SK-N-SH (cell line): Measurements from ENCODE around the gene NUP35. TPM values are rescaled to one million over a fixed set of nuclear protein-coding genes. Genes with fewer than 3 reads are reported as not detected.
A peak's percentile ranks its signal among the peaks of the same experiment; 100 is the strongest.

Experiments used
- CTCF ChIA-PET: fragments of 300-600, 350-600 bp; formaldehyde crosslinking; extraction: SDS; loops from one replicate; lab custom pipeline; 2021; lab: Yijun Ruan, JAX
- POLR2A ChIA-PET: fragments of 350-600 bp; sonication (Branson Sonifier 250); formaldehyde crosslinking; extraction: SDS; loops from one replicate; lab custom pipeline; 2020; ENCODE audit warnings: antibody characterized with exemption, inconsistent platforms; lab: Yijun Ruan, JAX
- DNase-seq: peaks from one replicate; pipeline ENCODE4 v3.0.0; 2012
- H2AFZ ChIP-seq: fragments of 200-600 bp; sonication (generic); 2 replicates; pipeline ENCODE4 v1.8.1; 2016; ENCODE audit warnings: antibody characterized with exemption, mild to moderate bottlenecking, low read depth
- H3F3A ChIP-seq: fragments of 200-600 bp; sonication (generic); replicated peaks from 2 replicates; pipeline ENCODE3; 2016; ENCODE audit warnings: antibody characterized with exemption, mild to moderate bottlenecking; ENCODE audit not compliant: insufficient read depth
- H3K27ac ChIP-seq, 2 experiments: fragments of 200-500 bp in 1 of 2; fragments of 200-600 bp in 1 of 2; sonication (Bioruptor generic) in 1 of 2; sonication (generic), shearing (Covaris generic) in 1 of 2; 2 replicates each; pipeline versions ENCODE4 v1.5.1 to v1.6.1; 2014 to 2016; ENCODE audit warnings: low read depth in 2 of 2, inconsistent platforms in 1 of 2, low read length in 1 of 2, mild to moderate bottlenecking in 1 of 2, mixed read lengths in 1 of 2
- H3K27me3 ChIP-seq: fragments of 200-600 bp; sonication (generic), shearing (Covaris generic); 2 replicates; pipeline ENCODE4 v1.6.1; 2016; ENCODE audit warnings: mixed run types; ENCODE audit not compliant: insufficient read depth
- H3K36me3 ChIP-seq, 2 experiments: fragments of 200-500 bp in 1 of 2; fragments of 200-600 bp in 1 of 2; sonication (Bioruptor generic) in 1 of 2; sonication (generic) in 1 of 2; replicated peaks in 1 of 2; 2 replicates each; pipeline versions ENCODE3 to v1.5.1; 2014 to 2016; ENCODE audit warnings: low read length in 1 of 2, mild to moderate bottlenecking in 1 of 2; ENCODE audit not compliant: insufficient read depth in 2 of 2, control insufficient read depth in 1 of 2
- H3K4me1 ChIP-seq, 2 experiments: fragments of 200-500 bp in 1 of 2; fragments of 200-600 bp in 1 of 2; sonication (Bioruptor generic) in 1 of 2; sonication (generic), shearing (Covaris generic) in 1 of 2; 2 replicates each; pipeline versions ENCODE4 v1.5.1 to v1.6.1; 2014 to 2016; ENCODE audit warnings: low read depth in 1 of 2, low read length in 1 of 2, mixed run types in 1 of 2; ENCODE audit not compliant: insufficient read depth in 2 of 2, control insufficient read depth in 1 of 2
- H3K4me2 ChIP-seq: fragments of 200-600 bp; sonication (generic), shearing (Covaris generic); 2 replicates; pipeline ENCODE4 v1.6.1; 2017; ENCODE audit warnings: mixed run types
- H3K4me3 ChIP-seq, 2 experiments: fragments of 200-500 bp in 1 of 2; fragments of 200-600 bp in 1 of 2; sonication (Bioruptor generic) in 1 of 2; sonication (generic), shearing (Covaris generic) in 1 of 2; 2 replicates each; pipeline versions ENCODE4 v1.5.1 to v1.8.1; 2014 to 2016; ENCODE audit warnings: low read depth in 2 of 2, inconsistent platforms in 1 of 2, low read length in 1 of 2, mild to moderate bottlenecking in 1 of 2, mixed read lengths in 1 of 2, moderate library complexity in 1 of 2
- H3K79me2 ChIP-seq: fragments of 200-600 bp; sonication (generic); 2 replicates; pipeline ENCODE4 v1.8.1; 2017; ENCODE audit warnings: mild to moderate bottlenecking; ENCODE audit not compliant: insufficient read depth
- H3K9ac ChIP-seq: fragments of 200-600 bp; sonication (generic); 2 replicates; pipeline ENCODE4 v1.6.1; 2017; ENCODE audit warnings: mixed run types
- H3K9me2 ChIP-seq: fragments of 200-600 bp; sonication (generic); 2 replicates; pipeline ENCODE4 v1.6.1; 2017; ENCODE audit warnings: mixed run types
- H3K9me3 ChIP-seq: fragments of 200-600 bp; sonication (generic); 2 replicates; pipeline ENCODE4 v1.6.1; 2017; ENCODE audit warnings: mixed run types, mild to moderate bottlenecking, moderate library complexity
- H4K20me1 ChIP-seq: fragments of 200-600 bp; sonication (generic); 2 replicates; pipeline ENCODE4 v1.6.1; 2017; ENCODE audit warnings: mild to moderate bottlenecking, mixed run types; ENCODE audit not compliant: insufficient read depth
- CHD2 ChIP-seq: fragments of 150-350 bp; IDR thresholded peaks from 2 replicates; pipeline ENCODE4 v1.6.1; 2018; ENCODE audit warnings: low read length; ENCODE audit not compliant: partially characterized antibody
- CTCF ChIP-seq: fragments of 200-600 bp; sonication (generic); IDR thresholded peaks from 2 replicates; pipeline ENCODE4 v1.6.1; 2017; ENCODE audit warnings: antibody characterized with exemption, mild to moderate bottlenecking, moderate library complexity
- ELF1 ChIP-seq: IDR thresholded peaks from 2 replicates; pipeline ENCODE4 v1.4.0; 2012
- EP300 ChIP-seq, 2 experiments: IDR thresholded peaks; 2 replicates each; pipeline versions ENCODE4 v1.4.0 to v1.6.1; 2012; ENCODE audit warnings: borderline replicate concordance in 1 of 2, low read depth in 1 of 2, low read length in 1 of 2
- EZH2phosphoT487 ChIP-seq: fragments of 200-600 bp; sonication (generic); IDR thresholded peaks from 2 replicates; pipeline ENCODE4 v1.6.1; 2017; ENCODE audit warnings: low read depth, mixed run types, mild to moderate bottlenecking, antibody characterized with exemption, moderate library complexity, borderline replicate concordance
- FOXJ3 ChIP-seq: sonication (generic); formaldehyde crosslinking; IDR thresholded peaks from 2 replicates; pipeline ENCODE4 v1.5.1; 2020; ENCODE audit warnings: mild to moderate bottlenecking, missing genetic modification reagents
- FOXM1 ChIP-seq: IDR thresholded peaks from 2 replicates; pipeline ENCODE4 v1.4.0; 2012; ENCODE audit warnings: low read depth, mild to moderate bottlenecking
- GATA2 ChIP-seq: sonication (generic); formaldehyde crosslinking; IDR thresholded peaks from 2 replicates; pipeline ENCODE4 v1.5.0; 2020; ENCODE audit warnings: mild to moderate bottlenecking, missing genetic modification reagents
- IRF3 ChIP-seq: fragments of 150-350 bp; IDR thresholded peaks from 2 replicates; pipeline ENCODE4 v1.6.1; 2016; ENCODE audit warnings: mild to moderate bottlenecking, low read depth, low read length
- MAX ChIP-seq: IDR thresholded peaks from 2 replicates; pipeline ENCODE4 v1.4.0; 2012; ENCODE audit warnings: low read depth
- MEF2A ChIP-seq: IDR thresholded peaks from 2 replicates; pipeline ENCODE4 v1.4.0; 2012; ENCODE audit warnings: low read depth, borderline replicate concordance
- NFIC ChIP-seq: IDR thresholded peaks from 2 replicates; pipeline ENCODE4 v1.4.0; 2012; ENCODE audit warnings: borderline replicate concordance
- NRF1 ChIP-seq: IDR thresholded peaks from 2 replicates; pipeline ENCODE4 v1.6.1; 2012; ENCODE audit warnings: low read depth, mild to moderate bottlenecking, low read length
- PBX3 ChIP-seq: IDR thresholded peaks from 2 replicates; pipeline ENCODE4; 2012
- RAD21 ChIP-seq: IDR thresholded peaks from 2 replicates; pipeline ENCODE4 v1.6.1; 2012; ENCODE audit warnings: mild to moderate bottlenecking, low read length
- RCOR1 ChIP-seq: fragments of 150-350 bp; IDR thresholded peaks from 2 replicates; pipeline ENCODE4 v1.6.1; 2017; ENCODE audit warnings: antibody characterized with exemption, low read length
- SIN3A ChIP-seq: IDR thresholded peaks from 2 replicates; pipeline ENCODE4 v1.6.1; 2012; ENCODE audit warnings: low read depth, mild to moderate bottlenecking, low read length, moderate library complexity, borderline replicate concordance
- SMC3 ChIP-seq: IDR thresholded peaks from 2 replicates; pipeline ENCODE4 v1.6.1; 2012; ENCODE audit warnings: low read depth, low read length, improper control_type of control experiment
- TAF1 ChIP-seq: IDR thresholded peaks from 2 replicates; pipeline ENCODE4 v1.6.1; 2012; ENCODE audit warnings: low read depth, mild to moderate bottlenecking, low read length, moderate library complexity, borderline replicate concordance
- TCF12 ChIP-seq: IDR thresholded peaks from 2 replicates; pipeline ENCODE4 v1.4.0; 2012
- TEAD4 ChIP-seq: IDR thresholded peaks from 2 replicates; pipeline ENCODE4 v1.4.0; 2012; ENCODE audit warnings: mild to moderate bottlenecking, borderline replicate concordance; ENCODE audit not compliant: insufficient read depth
- USF1 ChIP-seq: IDR thresholded peaks from 2 replicates; pipeline ENCODE4 v1.4.0; 2012; ENCODE audit warnings: low read depth, borderline replicate concordance
- YY1 ChIP-seq: IDR thresholded peaks from 2 replicates; pipeline ENCODE4 v1.4.0; 2012; ENCODE audit warnings: low read depth, mild to moderate bottlenecking
- WGBS: methylation state at CpG from one replicate; pipeline ENCODE4 v1.1.6; 2017; ENCODE audit warnings: low lambda C conversion rate; 5-methylcytosine and 5-hydroxymethylcytosine counted together
- polyA plus RNA-seq, 3 experiments: library from polyadenylated mRNA; depleted of rRNA; stranded (reverse); fragments of >200 nt; gene quantifications; 2 replicates each; pipeline ENCODE4 v1.2.3, GENCODE V29; 2012

The NUP35 gene
- polyA plus RNA-seq, 1 of the 3 experiments (the other 2 are of a cell fraction) = 9.1 TPM

- TF ChIP-seq MAX (peak; percentile 92), CHD2 (peak; percentile 65), SMC3 (no peak), USF1 (peak; percentile 38; the same call in 1 of the 2 replicates), YY1 (peak; percentile 99), ELF1 (peak; percentile 63; the same call in 1 of the 2 replicates), NFIC (no peak), FOXM1 (peak; percentile 54; the same call in 1 of the 2 replicates), PBX3 (no peak), TAF1 (peak; percentile 88), RAD21 (no peak), FOXJ3 (no peak)
Measured at GRCh38 chr2:183124222-183124956, at the start of gene NUP35 (continued).

GRCh38 chr2:183078163-183078463, 46.1 kb upstream of the NUP35 start:
- H3F3A ChIP-seq = peaks cover 4% of the 10 kb centered on the region
- H3K4me3 ChIP-seq = peak overlapping the region; percentile 69 to 82
- H3K9me3 ChIP-seq = no peaks in the 10 kb centered on the region
- no peaks in the 10 kb centered on the region for H3K9me2 ChIP-seq
- no peaks in the 10 kb centered on the region for H3K27me3 ChIP-seq
- peak overlapping the region; percentile 81 for H3K4me2 ChIP-seq
- ChIA-PET POLR2A (interaction anchor here (1.5 kb wide), 1 partner anchor 46 kb away, joined by 13 read pairs; the partner anchor contains the start of gene NUP35), CTCF (no interaction called here)
- peaks cover 0 to 2% of the 10 kb centered on the region in 2 experiments; a peak in 2 of 4 replicates for H3K4me1 ChIP-seq
- 9% methylated on average over 8 of the region's 8 CpGs for WGBS
- peak overlapping the region; percentile 72; the same call in 1 of the 2 replicates for H3K9ac ChIP-seq
- H4K20me1 ChIP-seq = no peaks in the 10 kb centered on the region
- H3K36me3 ChIP-seq = no peaks in the 10 kb centered on the region
- peak; percentile 76 for DNase-seq
- TF ChIP-seq IRF3 (no peak), ELF1 (no peak), GATA2 (CRISPR knock-in tag) (no peak), SIN3A (no peak), NRF1 (no peak), TCF12 (no peak), TEAD4 (no peak), EZH2phosphoT487 (no peak), CTCF (no peak), MEF2A (no peak), RAD21 (no peak), FOXM1 (no peak), EP300 (IDR thresholded peaks at IDR 0.05; ENCODE audit: borderline replicate concordance in 1 of 2, low read depth in 1 of 2, low read length in 1 of 2) (no peak), RCOR1 (no peak), YY1 (no peak)
- H2AFZ ChIP-seq = peak overlapping the region; percentile 98
- peak overlapping the region; percentile 52 to 85; a peak in 3 of 4 replicates for H3K27ac ChIP-seq
- no peaks in the 10 kb centered on the region; the same call in 1 of the 2 replicates for H3K79me2 ChIP-seq
